ENCODE measurements around the gene NUDT13. TPM values are rescaled to one million over a fixed set of nuclear protein-coding genes. Genes with fewer than 3 reads are reported as not detected.

Gene NUDT13
- total and polyA plus RNA-seq, 2 donors (not counting 1 experiment from before 2014, with no cell fraction given) = 2.5 to 4.5 TPM

GRCh38 chr10:73084209-73084608, 26.0 kb upstream of the NUDT13 start:
- Histone ChIP-seq H3K4me1 (ENCODE audit: control insufficient read depth in 2 of 2, insufficient read depth in 2 of 2, low read length in 2 of 2) (no peaks in the 10 kb centered on the region), H3K9ac (ENCODE audit: low read length) (no peak overlapping the region), H4K20me1 (ENCODE audit: control insufficient read depth, insufficient read depth, low read length, poor library complexity, severe bottlenecking) (peaks cover 34% of the 10 kb centered on the region), H3K36me3 (replicated peaks in 1 of 2; ENCODE audit: control extremely low read depth in 1 of 2, control insufficient read depth in 1 of 2, extremely low read depth in 1 of 2, insufficient read depth in 2 of 2, low read length in 1 of 2) (peaks cover 0 to 1% of the 10 kb centered on the region in 2 experiments), H3K9me3 (ENCODE audit: control extremely low read depth in 1 of 3, control insufficient read depth in 2 of 3, insufficient read depth in 1 of 3, low read length in 2 of 3) (no peaks in the 10 kb centered on the region), H3K79me2 (ENCODE audit: control insufficient read depth, insufficient read depth, low read length) (peaks cover 85% of the 10 kb centered on the region), H3K4me3 (ENCODE audit: control extremely low read depth in 1 of 5, extremely low read depth in 1 of 5, insufficient read depth in 1 of 5, low read depth in 2 of 5, low read length in 4 of 5) (no peak overlapping the region), H3K27ac (ENCODE audit: low read length in 2 of 2) (no peak overlapping the region), H2AFZ (ENCODE audit: insufficient read depth, low read depth, low read length, poor library complexity, severe bottlenecking) (no peak overlapping the region), H3K27me3 (replicated peaks in 1 of 4; ENCODE audit: control extremely low read depth in 1 of 4, control insufficient read depth in 3 of 4, insufficient read depth in 4 of 4, low read length in 3 of 4) (no peaks in the 10 kb centered on the region), H3K4me2 (replicated peaks; ENCODE audit: low read depth, low read length, poor library complexity, severe bottlenecking) (no peak overlapping the region)
- H3K27ac Mint-ChIP-seq = no peak overlapping the region
- ATAC-seq (ENCODE audit: low read depth) = no peak
- H3K4me1 Mint-ChIP-seq = peaks cover 7% of the 10 kb centered on the region
- no peaks in the 10 kb centered on the region for H3K27me3 Mint-ChIP-seq
- no peaks in the 10 kb centered on the region for H3K9me3 Mint-ChIP-seq (ENCODE audit: insufficient read depth)
- DNase-seq = no peak
- H3K4me3 Mint-ChIP-seq = no peak overlapping the region
- WGBS (ENCODE audit: insufficient coverage) = no CpG with 5 or more reads among the region's 5 CpGs
- ChIA-PET POLR2A (no interaction called here), CTCF (no interaction called here)
- intact Hi-C loops (cut with micrococcal nuclease) = no loop called here
- no peak for TF ChIP-seq CTCF (IDR thresholded peaks at IDR 0.05)
- no peak for TF ChIP-seq EZH2 (IDR thresholded peaks at IDR 0.05; ENCODE audit: borderline replicate concordance, insufficient read depth, low read depth, low read length, poor library complexity, severe bottlenecking)

GRCh38 chr10:73086816-73087215, 23.4 kb upstream of the NUDT13 start:
- H3K9me3 ChIP-seq (ENCODE audit: control extremely low read depth in 1 of 3, control insufficient read depth in 2 of 3, insufficient read depth in 1 of 3, low read length in 2 of 3) = no peaks in the 10 kb centered on the region
- peaks cover 40% of the 10 kb centered on the region for H4K20me1 ChIP-seq (ENCODE audit: control insufficient read depth, insufficient read depth, low read length, poor library complexity, severe bottlenecking)
- no peak overlapping the region for H3K4me3 ChIP-seq (ENCODE audit: control extremely low read depth in 1 of 5, extremely low read depth in 1 of 5, insufficient read depth in 1 of 5, low read depth in 2 of 5, low read length in 4 of 5)
- H2AFZ ChIP-seq (ENCODE audit: insufficient read depth, low read depth, low read length, poor library complexity, severe bottlenecking) = no peak overlapping the region
- ATAC-seq (ENCODE audit: low read depth) (no peak), DNase-seq (no peak)
- Mint-ChIP-seq H3K27me3 (no peaks in the 10 kb centered on the region), H3K9me3 (ENCODE audit: insufficient read depth) (no peaks in the 10 kb centered on the region), H3K4me3 (no peak overlapping the region), H3K27ac (no peak overlapping the region), H3K4me1 (peaks cover 8% of the 10 kb centered on the region)
- peaks cover 91% of the 10 kb centered on the region for H3K79me2 ChIP-seq (ENCODE audit: control insufficient read depth, insufficient read depth, low read length)
- ChIA-PET POLR2A (no interaction called here), CTCF (no interaction called here)
- no peaks in the 10 kb centered on the region for H3K27me3 ChIP-seq (replicated peaks in 1 of 4; ENCODE audit: control extremely low read depth in 1 of 4, control insufficient read depth in 3 of 4, insufficient read depth in 4 of 4, low read length in 3 of 4)
- no peak overlapping the region for H3K27ac ChIP-seq (ENCODE audit: low read length in 2 of 2)
- no peak overlapping the region for H3K9ac ChIP-seq (ENCODE audit: low read length)
- intact Hi-C loops (cut with micrococcal nuclease) = no loop called here
- TF ChIP-seq CTCF (IDR thresholded peaks at IDR 0.05) (no peak), EZH2 (IDR thresholded peaks at IDR 0.05; ENCODE audit: borderline replicate concordance, insufficient read depth, low read depth, low read length, poor library complexity, severe bottlenecking) (no peak)
- H3K4me2 ChIP-seq (replicated peaks; ENCODE audit: low read depth, low read length, poor library complexity, severe bottlenecking) = no peak overlapping the region
- H3K4me1 ChIP-seq (ENCODE audit: control insufficient read depth in 2 of 2, insufficient read depth in 2 of 2, low read length in 2 of 2) = no peaks in the 10 kb centered on the region
- WGBS (ENCODE audit: insufficient coverage) = no CpG with 5 or more reads among the region's 4 CpGs
- peaks cover 0 to 1% of the 10 kb centered on the region in 2 experiments for H3K36me3 ChIP-seq (replicated peaks in 1 of 2; ENCODE audit: control extremely low read depth in 1 of 2, control insufficient read depth in 1 of 2, extremely low read depth in 1 of 2, insufficient read depth in 2 of 2, low read length in 1 of 2)

Data from B cell (primary cell).